Measurements from ENCODE around the gene HECTD2.
"Not testable (repeated sequence)": the region's sequence is repeated elsewhere in the genome, so short reads cannot be mapped to it uniquely, and the experiment has no call there.

Gene HECTD2

DNA sequence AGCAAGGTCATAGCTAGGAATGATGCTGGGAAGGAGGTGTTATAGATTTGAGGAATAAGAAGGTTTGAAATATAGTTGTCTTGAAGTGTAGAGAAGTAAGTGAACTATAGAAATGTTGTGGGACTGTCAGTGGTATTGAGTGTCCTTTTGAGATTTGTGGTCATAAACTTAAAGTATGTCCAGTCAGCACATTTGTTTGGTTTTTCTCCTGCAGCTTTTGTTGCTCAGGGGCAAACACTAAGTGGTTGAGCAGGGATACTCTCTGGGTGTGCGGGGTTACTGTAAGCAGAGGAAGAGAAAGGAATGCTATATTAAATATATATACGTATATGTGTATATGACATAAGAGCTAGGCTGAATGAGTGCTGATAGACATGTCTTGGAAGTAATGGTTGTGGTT, 67.1 kb downstream of the HECTD2 start:
- no peak for DNase-seq

DNA sequence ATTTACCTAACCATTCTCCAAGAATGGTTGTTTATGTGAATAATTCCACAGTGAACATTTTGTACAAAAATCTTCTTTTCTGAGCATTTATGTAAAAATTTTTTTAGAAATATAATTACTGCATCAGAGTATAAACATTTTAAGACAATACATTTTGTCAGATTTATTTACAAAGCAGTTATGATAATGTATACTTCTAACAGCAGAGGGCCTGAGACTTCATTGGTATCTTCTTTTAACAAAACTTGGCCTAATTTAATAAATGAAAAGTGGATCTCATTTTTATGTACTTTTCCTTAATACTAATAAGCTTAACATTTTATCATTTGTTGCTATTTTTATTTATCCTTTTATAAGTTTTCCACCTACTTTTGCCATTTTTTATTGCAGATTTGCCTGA, 69.4 kb downstream of the HECTD2 start:
- no peak for DNase-seq

DNA sequence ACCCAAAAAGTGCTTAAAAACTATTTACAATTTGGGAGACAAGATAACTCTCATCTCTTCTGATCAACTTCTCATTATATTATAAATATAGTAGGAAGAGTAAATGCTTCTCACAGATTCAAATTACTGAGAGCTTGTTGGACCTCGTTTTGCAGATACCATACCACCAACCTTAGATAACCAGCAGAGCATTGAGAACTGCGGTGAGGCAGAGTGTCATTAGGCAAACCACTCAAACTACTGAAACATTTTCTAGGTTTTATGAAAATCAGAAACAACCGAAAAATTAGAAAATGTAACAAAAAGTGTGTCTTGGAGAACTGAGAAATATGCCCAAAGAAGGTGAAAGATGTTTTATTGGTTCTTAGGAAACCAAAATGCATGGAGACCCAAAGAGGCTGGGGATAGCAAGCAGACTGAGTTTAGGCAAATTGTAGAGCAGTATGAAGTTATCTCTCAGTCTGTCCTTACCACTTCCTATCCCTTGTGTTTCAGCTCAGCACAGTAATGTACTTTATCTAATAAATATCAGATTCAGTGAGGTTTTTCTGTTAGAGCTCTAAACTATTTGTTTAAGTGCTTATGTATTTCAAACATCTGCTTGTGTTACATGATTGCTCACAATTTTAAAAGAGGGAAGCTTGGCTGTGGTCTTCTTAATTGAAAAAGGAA, 77.9 kb downstream of the HECTD2 start:
- no peak for DNase-seq

DNA sequence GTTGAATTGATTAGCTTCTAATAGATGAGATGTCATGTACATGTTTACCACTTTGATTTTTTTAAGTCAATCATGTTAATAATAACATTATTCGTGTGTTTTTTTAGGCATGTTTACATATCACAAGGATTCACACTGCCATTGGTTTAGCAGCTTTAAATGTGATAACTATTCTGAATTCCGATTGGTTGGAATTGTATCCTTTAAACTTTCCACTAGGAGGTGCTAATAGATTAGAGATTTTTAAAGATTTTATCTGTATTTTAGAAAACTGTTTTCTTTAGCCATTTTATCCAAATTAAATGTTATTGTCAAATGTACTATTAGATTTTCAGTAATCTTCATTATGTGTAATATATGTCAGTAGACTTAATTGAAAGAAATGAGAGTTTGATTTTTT, 83.2 kb downstream of the HECTD2 start:
- DNase-seq, result no peak

DNA sequence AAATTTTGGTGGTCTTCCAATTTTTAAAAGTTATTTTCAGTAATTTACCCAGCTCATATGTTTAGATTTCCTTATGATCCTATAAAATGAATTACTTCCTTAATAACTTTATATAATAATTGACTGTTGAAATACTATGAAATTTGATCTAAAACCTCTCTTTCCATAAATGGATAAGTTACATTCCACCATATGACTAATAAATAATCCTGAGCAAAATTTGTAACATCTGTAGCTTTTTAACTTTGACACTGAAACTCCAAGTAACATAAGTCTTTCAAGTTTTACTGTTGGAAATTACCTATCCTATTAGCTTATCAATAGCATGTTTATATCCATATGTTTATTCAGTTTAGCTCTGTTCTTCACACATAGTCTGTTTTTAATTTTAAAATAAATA, 85.3 kb downstream of the HECTD2 start:
- DNase-seq, result no peak

DNA sequence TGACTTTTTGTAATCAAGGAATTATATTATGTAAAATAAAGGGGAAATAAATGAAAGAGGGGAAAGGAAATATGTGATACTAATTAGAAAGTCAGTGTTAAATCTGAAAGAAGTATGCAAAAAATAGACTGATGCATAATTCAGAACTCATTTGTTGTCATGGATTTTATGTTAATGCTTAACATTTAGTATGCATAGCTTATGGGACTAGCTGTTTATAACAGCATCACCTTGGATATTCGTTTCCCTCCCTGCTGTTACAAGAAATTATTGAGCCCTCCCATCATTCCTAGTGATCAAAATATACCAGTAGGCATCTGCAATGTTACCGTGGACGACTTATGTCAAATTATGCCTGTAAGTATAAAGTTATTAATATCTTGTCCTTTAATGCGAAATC, 85.9 kb downstream of the HECTD2 start:
- no peak for DNase-seq

DNA sequence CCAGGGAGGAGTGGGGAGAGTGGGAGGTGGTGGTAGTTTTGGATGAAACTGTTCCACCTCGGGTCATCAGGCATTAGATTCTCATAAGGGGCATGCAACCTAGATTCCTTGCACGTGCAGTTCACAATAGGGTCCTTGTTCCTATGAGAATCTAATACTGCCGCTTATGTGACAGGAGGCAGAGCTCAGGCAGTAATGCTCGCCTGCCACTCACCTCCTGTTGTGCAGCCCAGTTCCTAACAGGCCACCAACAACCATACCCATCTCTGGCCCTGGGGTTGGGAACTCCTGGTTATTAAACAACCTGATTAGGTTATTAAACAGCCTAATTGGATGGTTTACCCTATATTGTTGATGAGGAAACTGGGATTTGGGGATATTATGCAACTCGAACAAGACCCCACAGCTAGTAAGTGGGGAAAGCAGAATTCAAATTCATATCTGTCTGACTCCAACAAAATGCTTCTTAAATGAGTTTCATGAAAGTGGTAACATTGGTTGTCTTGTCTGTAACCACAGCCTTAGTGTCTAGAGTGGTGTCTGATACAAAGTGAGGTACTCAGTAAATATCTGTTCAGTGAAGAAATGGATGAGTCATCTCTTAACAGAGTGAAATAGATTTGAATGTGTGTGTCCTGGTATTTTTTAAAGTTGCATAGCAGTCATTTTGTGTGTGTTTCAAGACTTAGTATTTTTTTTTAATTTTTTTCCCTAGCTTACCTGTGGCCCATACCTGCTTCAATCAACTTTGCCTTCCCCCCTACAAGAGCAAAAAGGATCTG, 101.6 kb downstream of the HECTD2 start:
- DNase-seq, result no peak

DNA sequence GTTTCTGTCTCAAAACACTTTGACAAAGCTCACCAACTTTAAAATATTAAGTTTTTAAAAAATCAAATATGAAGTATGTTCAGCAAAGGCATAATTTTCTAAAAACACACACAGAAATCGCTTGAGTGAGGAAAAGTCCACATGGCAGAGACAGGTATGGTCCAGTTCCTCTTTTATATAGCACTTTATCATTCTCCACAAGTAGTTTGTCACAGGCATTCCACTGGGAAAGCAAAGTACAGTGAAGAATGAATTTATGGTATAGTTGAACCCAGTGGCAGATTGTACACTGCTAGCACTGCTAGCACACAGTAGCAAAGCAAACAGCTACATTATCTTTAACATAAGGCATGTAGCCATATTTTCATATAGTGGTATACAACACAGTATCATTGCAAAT, 102.3 kb downstream of the HECTD2 start:
- no peak for DNase-seq

DNA sequence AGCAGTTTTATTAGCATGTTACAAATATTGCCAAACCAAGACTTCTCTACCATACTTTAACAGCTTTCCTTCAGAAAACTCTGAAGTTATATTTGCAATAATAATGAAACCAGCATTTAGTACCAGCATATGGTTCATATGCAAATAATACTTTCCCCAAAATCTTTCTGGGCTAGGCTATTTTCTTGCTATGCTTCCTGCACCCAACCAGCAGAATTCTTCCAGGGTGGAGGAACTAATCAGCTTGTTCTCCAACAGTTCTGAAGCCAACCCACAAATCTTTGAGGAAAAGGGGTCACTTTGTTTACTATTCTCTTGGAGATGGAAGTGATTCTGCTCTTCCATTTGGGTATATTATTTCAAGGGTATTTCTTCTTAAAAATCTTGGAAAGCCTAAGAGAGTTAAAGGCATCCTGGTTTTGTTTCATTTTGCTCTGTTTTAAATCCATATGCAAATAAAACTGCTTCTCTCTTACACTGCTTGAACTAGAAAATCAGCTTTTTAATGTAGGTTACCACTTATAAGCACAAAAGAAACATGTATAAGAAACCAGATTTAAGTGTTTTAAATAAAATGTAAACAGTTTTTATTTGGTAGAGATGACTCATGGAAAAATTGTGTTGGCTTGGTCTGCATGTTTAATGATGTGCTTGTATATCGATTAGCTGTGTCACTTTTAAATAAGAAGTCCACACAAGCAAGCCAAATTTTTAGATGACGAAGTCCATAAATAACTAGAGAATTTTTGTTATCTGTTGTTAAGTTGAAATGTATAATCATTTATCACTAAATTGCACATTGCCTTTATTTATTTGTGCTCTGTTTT, 103.7 kb downstream of the HECTD2 start:
- no peak for DNase-seq

DNA sequence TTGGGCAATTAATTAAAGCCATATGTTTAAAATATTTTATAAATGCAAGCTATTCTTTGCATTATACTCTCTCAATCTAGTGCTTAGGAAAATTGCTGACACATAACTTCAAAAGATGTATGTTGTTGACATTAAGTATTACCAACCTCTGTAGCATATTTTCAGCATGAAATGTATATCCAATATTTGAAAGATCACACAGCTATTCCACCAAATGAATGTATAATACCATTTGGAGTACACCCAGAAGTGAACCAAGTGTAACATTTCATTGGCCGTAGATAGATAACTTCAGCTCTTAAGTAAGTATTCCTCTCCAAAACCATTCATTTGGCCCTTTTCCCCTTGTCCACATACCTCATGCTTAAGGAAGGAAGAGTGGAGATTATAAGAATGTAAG, 104.6 kb downstream of the HECTD2 start:
- no peak for DNase-seq

DNA sequence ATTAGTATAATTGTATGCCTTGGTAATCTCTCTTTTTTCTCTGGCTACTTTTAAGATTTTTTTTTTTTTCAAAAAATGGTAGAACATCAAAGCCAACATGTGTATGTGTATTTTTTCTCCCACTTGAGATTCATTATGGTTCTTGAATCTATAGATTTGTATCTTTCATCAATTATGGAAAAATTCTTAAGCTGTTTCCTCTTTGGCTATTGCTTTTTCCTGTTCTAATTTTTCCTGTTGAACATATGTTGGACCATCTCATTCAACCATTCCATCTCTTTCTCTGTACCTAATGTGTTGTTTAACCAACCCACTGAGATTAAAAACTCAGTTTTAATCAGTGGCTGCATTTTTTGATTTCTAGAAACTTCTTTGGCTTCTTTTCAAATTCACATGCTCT, 107.2 kb downstream of the HECTD2 start:
- DNase-seq, result no peak

DNA sequence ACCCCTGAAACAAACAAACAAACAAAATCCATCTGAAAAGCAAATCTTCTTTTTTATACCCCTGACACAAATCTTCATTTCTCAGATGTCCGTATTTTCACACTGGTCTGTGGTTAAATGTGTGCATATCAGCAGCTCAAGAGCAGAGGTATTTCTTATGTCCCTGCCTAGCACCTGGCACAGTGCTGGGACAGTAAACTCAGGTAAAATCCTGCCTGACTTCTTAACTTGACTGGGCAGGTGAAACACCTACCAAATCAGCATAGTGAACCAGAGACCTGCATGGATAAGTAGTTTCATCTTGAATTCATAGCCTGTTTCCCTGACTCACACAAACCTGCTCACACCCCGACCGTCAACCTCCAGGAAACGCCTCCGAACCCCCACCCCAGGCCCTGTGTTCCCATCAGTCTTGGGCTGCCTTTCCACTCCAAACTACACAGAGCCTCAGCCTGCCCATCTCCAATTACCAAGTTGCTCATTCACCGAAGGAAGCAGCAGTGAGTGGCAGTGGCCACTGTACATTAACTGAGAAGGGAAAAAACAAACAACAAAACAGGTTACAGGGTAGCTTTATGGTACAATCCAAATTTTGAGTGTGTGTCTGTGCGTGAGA, 109.9 kb downstream of the HECTD2 start:
- no peak for DNase-seq

DNA sequence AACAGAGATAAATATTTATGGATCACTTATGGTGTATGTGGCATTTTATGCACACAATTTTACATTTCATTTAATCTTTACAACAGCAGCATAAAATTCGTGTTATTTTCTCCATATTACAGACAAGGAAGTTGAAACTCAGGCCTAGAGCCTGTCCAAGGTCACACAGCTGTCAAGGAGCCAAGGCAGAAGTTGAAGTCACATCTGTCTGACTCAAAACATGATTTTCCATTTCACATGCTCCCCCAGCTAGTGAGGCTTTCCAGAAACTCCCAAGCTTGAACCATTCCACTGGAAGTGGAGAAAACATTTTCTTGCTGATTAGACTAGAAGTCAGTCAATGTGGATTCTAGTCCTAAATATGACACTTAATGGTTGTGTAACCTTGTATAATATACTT, 110.5 kb downstream of the HECTD2 start:
- no peak for DNase-seq

DNA sequence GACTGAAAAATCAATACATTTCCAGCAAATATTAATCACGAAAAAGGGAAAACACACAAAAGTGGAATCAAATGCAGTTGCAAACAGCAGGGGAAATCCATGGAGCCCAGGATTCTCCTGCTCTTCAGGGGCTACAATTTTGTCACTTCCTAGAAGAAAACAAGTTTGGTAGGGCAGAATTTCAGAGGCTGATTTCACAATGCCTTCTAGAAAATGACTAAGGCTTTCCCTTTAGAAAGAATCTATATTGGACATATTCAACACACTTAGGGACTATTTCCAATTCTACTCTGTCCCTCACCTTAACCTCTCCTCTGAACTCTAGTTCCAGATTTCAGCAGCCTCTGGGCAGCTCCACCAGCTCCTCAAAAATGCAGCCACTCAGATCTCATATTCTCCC, 111.3 kb downstream of the HECTD2 start:
- no peak for DNase-seq

DNA sequence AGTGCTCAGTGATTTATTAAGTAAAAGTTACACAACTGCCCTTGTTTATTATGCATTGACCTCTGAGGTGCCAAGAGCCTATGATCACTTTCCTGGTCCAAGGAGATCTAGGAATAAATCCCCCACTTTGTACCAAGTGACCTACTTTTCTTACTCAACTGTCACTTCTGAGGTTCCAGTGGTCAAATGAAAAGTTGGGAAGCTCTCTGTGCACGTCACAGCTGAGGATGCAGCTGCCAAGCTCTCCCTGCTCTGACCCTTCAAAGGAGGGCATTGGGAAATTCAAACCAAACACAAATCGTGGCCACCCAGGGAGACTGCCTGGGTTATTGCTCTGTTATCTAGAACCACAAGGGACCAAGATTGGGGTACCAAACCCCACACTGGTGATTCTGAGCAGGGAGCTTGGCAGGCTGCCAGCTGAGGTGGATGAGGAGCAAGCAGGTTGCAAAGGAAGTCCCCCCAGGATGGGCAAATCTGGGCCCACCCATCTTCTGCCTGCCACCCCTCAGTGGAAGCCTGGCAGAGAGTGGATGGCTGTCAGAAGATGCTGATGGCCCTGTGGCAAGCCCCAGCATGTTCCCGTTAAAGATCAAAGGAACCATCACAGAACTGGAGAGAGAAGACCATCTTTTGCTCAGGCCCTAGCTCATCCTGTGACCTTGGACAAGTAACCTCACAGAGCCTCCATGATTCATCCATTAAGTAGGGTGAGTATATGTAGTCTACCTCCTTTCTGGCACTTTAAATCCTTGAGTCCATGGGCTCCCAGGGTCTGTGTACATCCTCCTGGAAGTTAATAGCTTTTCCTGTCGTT, 116.0 kb downstream of the HECTD2 start:
- no peak for DNase-seq

DNA sequence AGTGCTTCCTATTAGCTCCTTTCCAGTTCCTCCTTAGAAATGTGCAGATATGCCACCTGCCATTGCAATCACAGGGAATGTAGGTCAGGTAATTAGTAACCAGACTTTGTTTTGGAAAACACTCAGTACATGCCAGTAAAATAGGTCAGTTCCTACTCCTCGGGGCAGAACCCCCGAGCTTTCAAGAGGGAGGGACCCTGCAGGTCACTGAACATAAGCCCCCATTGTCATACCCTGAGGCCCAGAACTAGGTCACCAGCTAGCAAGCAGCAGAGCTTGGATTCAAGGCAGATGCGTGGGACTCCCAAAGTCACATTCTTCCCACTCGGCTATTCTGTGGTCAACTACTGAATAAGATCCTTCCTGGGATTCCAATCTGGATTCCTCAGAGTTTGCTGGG, 117.9 kb downstream of the HECTD2 start:
- DNase-seq, result no peak

DNA sequence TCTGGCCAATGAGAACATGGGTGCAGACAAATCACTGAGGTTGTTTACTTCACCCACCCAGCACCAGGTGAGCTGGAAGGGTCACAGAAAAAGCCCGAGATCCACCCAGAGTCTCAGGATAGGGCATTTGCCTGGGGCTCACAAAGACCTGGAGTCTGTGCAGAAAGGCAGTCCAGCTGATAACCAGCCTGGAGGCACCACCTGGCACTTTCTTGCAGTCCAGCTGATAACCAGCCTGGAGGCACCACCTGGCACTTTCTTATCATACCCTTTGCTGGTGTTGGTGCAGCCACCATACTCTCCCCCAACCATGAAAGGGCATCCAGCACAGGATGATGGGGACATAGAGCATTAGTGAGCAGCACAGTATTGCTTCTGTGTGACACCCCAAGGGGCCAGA, 118.6 kb downstream of the HECTD2 start:
- DNase-seq, result no peak

DNA sequence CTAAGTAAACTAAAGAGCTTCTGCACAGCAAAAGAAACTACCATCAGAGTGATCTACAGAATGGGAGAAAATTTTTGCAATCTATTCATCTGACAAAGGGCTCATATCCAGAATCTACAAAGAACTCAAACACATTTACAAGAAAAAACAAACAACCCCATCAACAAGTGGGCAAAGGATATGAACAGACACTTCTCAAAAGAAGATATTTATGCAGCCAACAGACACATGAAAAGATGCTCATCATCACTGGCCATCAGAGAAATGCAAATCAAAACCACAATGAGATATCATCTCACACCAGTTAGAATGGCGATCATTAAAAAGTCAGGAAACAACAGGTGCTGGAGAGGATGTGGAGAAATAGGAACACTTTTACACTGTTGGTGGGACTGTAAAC, 124.6 kb downstream of the HECTD2 start:
- DNase-seq, result not testable (repeated sequence)

DNA sequence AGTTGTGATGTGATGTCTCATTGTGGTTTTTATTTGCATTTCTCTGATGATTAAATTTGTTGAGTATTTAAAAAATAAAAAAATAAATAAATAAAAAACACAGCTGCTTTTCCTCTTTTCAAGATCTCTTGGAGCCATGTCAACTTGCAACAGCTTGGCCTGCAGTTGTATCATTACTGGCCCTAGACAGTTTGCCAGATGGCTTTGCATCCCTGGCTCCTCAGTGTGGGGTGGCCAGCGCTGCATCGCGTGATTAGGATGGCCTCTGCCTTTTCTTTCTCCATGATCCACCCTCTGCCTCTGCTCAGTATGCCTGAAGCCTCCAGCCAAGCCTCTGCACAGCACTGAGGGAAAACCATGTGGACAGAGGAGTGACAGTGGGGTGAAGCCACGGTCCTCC, 126.0 kb downstream of the HECTD2 start:
- no peak for DNase-seq

DNA sequence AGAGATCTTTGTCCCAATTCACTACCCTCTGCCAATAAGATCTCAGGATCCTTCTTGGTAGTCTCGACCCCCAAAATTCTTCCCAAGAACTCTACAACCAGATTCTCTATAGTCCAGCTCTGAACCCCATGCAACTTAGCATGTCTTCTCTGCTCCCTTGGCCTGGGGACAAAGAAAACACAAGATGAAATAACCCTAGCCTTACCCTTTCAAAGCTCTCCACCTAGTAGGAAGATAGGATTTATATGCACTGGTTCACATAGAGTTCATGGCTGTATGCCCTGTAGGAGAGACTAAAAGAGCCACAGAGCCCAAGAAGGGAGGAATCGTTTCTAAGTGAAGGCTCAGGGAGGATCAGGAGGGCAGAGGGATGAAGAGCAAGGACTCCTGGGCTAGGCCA, 126.6 kb downstream of the HECTD2 start:
- DNase-seq, result no peak

DNA sequence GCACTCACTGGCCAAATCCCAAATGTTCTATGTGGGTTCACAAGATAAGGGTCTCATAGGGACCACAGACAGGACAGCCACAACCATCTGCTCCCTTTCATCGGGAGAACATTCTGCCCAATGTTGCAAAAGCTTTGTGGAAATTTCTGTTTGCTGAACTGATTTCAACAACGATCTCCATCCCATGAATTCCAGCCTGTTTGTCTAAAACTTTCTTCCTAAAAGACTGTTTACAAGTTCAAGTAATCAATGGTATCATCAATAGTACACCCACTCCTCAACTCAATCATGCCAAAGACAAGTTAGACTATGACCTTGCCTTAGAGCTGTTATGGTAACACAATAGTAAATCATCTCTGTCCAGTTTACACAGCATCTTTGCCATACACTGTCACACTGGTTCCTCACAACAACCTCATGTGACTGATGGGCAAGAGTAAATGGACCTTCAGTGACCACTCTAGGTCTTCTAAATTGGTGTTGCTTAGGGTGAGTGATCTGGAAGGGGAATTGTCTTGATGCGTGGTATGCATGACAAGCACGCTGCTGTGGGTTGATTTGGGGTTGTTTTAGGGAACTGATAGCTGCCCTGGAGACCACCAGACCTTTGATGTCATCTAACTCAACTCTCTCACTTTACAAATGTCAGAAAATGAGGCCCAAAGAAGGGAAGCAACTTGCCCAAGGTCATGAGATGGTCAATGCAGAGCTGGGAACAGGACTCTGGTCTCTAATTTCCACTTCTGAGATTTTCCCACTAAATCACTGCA, 127.7 kb downstream of the HECTD2 start:
- DNase-seq, result no peak

DNA sequence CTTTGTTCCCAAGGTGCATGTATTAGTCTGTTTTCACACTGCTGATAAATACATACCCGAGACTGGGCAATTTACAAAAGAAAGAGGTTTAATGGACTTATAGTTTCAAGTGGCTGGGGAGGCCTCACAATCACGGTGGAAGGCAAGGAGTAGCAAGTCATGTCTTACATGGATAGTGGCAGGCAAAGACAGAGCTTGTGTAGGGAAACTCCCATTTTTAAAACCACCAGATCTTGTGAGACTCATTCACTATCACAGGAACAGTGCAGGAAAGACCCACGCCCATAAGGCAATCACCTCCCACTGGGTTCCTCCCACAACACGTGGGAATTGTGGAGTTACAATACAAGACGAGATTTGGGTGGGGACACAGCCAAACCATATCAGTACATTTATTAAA, 129.8 kb downstream of the HECTD2 start:
- DNase-seq, result no peak
